Measurements from ENCODE around the gene CDYL. TPM values are rescaled to one million over a fixed set of nuclear protein-coding genes. Genes with fewer than 3 reads are reported as not detected.

CDYL gene
- total RNA-seq, 1 donor from 2014 or later = 53.5 TPM

- peaks cover 38% of the 10 kb centered on the region for H3K36me3 Mint-ChIP-seq
- no peaks in the 10 kb centered on the region for H3K9me3 ChIP-seq (ENCODE audit: low read depth)
- no peak overlapping the region for H3K9ac ChIP-seq
- peaks cover 8% of the 10 kb centered on the region for H3K4me1 Mint-ChIP-seq
- no peaks in the 10 kb centered on the region for H3K36me3 ChIP-seq
- peaks cover 25% of the 10 kb centered on the region for H3K4me1 ChIP-seq
- no peak overlapping the region for H3K4me3 ChIP-seq
- H3F3A ChIP-seq (ENCODE audit: low read depth) = no peaks in the 10 kb centered on the region
- H3K27me3 ChIP-seq = no peaks in the 10 kb centered on the region
- peaks cover 3% of the 10 kb centered on the region for H3K9me3 Mint-ChIP-seq
- no peak overlapping the region for H3K27ac Mint-ChIP-seq
- H3K4me2 ChIP-seq = no peak overlapping the region
- H3K4me3 Mint-ChIP-seq = no peak overlapping the region
- H3K27me3 Mint-ChIP-seq (ENCODE audit: insufficient read depth, low read depth) = peaks cover 2% of the 10 kb centered on the region
- no peak overlapping the region for H3K27ac ChIP-seq
- H2AFZ ChIP-seq (replicated peaks) = no peak overlapping the region
- no peak for DNase-seq (ENCODE audit: low spot score)
- peaks cover 47% of the 10 kb centered on the region for H4K20me1 ChIP-seq (ENCODE audit: low read depth)
- TF ChIP-seq EZH2 (IDR thresholded peaks at IDR 0.05) = no peak
- TF ChIP-seq, protein P1, sequence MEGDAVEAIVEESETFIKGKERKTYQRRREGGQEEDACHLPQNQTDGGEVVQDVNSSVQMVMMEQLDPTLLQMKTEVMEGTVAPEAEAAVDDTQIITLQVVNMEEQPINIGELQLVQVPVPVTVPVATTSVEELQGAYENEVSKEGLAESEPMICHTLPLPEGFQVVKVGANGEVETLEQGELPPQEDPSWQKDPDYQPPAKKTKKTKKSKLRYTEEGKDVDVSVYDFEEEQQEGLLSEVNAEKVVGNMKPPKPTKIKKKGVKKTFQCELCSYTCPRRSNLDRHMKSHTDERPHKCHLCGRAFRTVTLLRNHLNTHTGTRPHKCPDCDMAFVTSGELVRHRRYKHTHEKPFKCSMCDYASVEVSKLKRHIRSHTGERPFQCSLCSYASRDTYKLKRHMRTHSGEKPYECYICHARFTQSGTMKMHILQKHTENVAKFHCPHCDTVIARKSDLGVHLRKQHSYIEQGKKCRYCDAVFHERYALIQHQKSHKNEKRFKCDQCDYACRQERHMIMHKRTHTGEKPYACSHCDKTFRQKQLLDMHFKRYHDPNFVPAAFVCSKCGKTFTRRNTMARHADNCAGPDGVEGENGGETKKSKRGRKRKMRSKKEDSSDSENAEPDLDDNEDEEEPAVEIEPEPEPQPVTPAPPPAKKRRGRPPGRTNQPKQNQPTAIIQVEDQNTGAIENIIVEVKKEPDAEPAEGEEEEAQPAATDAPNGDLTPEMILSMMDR (IDR thresholded peaks at IDR 0.05) = no peak
- no peak for TF ChIP-seq EZH2phosphoT487 (IDR thresholded peaks at IDR 0.05)
- peaks cover 91% of the 10 kb centered on the region for H3K79me2 ChIP-seq (ENCODE audit: low read depth)
Measured at GRCh38 chr6:4910037-4910760, 134.0 kb downstream of the CDYL start.

GRCh38 chr6:4912559-4912958 is 136.4 kb downstream of the CDYL start:
- Mint-ChIP-seq H3K27ac (no peak overlapping the region), H3K36me3 (peaks cover 44% of the 10 kb centered on the region), H3K4me1 (peaks cover 8% of the 10 kb centered on the region)

DNA sequence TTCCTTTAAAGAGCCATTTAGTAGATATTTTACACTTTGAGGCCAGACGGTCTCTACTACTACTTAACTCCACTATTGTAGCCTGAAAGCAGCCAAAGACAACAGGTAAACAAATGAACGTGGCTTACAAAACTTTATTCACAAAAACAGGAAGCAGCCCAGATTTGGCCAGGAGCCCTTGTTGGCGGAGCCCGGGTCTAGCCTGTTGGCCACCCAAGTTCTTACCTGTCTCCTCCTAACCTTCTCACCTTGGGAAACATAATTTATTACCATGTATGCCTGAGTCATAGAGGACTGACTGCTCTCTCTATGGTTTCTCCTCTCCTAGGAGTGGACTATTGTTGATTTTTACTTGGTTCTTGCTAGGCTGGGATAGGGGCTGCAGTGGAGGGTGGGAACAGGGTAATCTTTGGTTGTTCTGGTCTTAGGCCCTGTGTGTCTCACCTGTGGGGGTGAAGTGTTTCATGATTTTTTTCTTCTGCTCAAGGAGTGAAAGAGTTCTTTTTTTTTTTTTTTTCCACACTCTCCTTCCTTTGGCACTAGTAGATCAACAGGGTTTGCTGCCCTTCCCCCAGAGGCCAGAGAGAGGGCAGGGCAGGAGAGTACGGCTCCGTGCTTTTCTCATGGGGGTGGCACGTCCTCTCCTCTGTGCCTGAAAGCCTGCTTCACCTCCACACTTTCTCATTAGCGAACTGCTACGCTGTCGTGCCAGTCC is 137.7 kb downstream of the CDYL start:
- Mint-ChIP-seq H3K27ac (no peak overlapping the region), H3K4me1 (peaks cover 3% of the 10 kb centered on the region), H3K36me3 (peaks cover 37% of the 10 kb centered on the region), H3K4me3 (no peak overlapping the region), H3K27me3 (ENCODE audit: insufficient read depth, low read depth) (peaks cover 2% of the 10 kb centered on the region), H3K9me3 (peaks cover 3% of the 10 kb centered on the region)
- Histone ChIP-seq H3K9ac (no peak overlapping the region), H3K36me3 (no peaks in the 10 kb centered on the region), H3K4me2 (no peak overlapping the region), H3K27me3 (no peaks in the 10 kb centered on the region), H3K4me1 (peaks cover 23% of the 10 kb centered on the region), H2AFZ (replicated peaks) (no peak overlapping the region), H3K27ac (no peak overlapping the region), H4K20me1 (ENCODE audit: low read depth) (peaks cover 44% of the 10 kb centered on the region), H3K79me2 (ENCODE audit: low read depth) (peaks cover 93% of the 10 kb centered on the region), H3K4me3 (no peak overlapping the region), H3F3A (ENCODE audit: low read depth) (no peaks in the 10 kb centered on the region), H3K9me3 (ENCODE audit: low read depth) (no peaks in the 10 kb centered on the region)
- TF ChIP-seq EZH2 (IDR thresholded peaks at IDR 0.05) (no peak), EZH2phosphoT487 (IDR thresholded peaks at IDR 0.05) (no peak)
- TF ChIP-seq, protein P1 (IDR thresholded peaks at IDR 0.05) = no peak
- DNase-seq (ENCODE audit: low spot score) = no peak

More at GRCh38 chr6:4912559-4912958, 136.4 kb downstream of the CDYL start:
- Histone ChIP-seq H3K9ac (no peak overlapping the region), H4K20me1 (ENCODE audit: low read depth) (peaks cover 48% of the 10 kb centered on the region), H3K4me2 (no peak overlapping the region), H3K27ac (no peak overlapping the region), H3K36me3 (no peaks in the 10 kb centered on the region), H3K4me3 (no peak overlapping the region), H3K79me2 (ENCODE audit: low read depth) (peaks cover 89% of the 10 kb centered on the region), H3K9me3 (ENCODE audit: low read depth) (no peaks in the 10 kb centered on the region), H2AFZ (replicated peaks) (no peak overlapping the region), H3K4me1 (peaks cover 23% of the 10 kb centered on the region), H3F3A (ENCODE audit: low read depth) (no peaks in the 10 kb centered on the region), H3K27me3 (no peaks in the 10 kb centered on the region)
- no peak for TF ChIP-seq EZH2phosphoT487 (IDR thresholded peaks at IDR 0.05)
- TF ChIP-seq EZH2 (IDR thresholded peaks at IDR 0.05) = no peak
- TF ChIP-seq, protein P1 (IDR thresholded peaks at IDR 0.05) = peak; percentile 19
- peaks cover 3% of the 10 kb centered on the region for H3K9me3 Mint-ChIP-seq
- H3K27me3 Mint-ChIP-seq (ENCODE audit: insufficient read depth, low read depth) = peaks cover 2% of the 10 kb centered on the region
- H3K4me3 Mint-ChIP-seq = no peak overlapping the region
- DNase-seq (ENCODE audit: low spot score) = peak; percentile 18

Data from neural progenitor cell (in vitro differentiated cells).